GM12874 (cell line): Measurements from ENCODE around the gene NCK1.

Experiments
- TF ChIP-seq, protein P1 (sequence below): IDR thresholded peaks from 2 replicates; pipeline ENCODE4 v1.5.1; 2011; ENCODE audit warnings: low read depth, mild to moderate bottlenecking, control low read depth, low read length, moderate library complexity; ENCODE audit not compliant: insufficient read depth

Gene NCK1

DNA sequence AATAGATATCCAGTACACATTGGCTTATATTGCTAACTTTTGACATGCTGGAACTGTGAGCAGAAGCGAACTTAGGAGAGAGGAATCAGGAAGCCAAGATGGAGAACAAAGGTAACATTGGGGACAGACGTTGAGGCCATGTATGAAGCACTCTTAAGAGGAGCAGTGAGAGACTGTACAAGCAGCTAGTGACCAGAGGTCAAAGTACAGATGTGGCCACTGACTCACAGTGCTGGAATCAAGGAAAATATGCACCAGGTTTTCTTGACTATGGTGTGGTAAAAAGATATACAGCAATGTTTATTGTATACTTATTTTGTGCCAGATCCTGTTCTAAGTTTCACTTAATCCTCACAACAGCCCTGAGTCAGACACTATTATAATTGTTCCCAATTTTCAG is 93.8 kb downstream of the NCK1 start:
- TF ChIP-seq, protein P1, sequence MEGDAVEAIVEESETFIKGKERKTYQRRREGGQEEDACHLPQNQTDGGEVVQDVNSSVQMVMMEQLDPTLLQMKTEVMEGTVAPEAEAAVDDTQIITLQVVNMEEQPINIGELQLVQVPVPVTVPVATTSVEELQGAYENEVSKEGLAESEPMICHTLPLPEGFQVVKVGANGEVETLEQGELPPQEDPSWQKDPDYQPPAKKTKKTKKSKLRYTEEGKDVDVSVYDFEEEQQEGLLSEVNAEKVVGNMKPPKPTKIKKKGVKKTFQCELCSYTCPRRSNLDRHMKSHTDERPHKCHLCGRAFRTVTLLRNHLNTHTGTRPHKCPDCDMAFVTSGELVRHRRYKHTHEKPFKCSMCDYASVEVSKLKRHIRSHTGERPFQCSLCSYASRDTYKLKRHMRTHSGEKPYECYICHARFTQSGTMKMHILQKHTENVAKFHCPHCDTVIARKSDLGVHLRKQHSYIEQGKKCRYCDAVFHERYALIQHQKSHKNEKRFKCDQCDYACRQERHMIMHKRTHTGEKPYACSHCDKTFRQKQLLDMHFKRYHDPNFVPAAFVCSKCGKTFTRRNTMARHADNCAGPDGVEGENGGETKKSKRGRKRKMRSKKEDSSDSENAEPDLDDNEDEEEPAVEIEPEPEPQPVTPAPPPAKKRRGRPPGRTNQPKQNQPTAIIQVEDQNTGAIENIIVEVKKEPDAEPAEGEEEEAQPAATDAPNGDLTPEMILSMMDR: no peak

DNA sequence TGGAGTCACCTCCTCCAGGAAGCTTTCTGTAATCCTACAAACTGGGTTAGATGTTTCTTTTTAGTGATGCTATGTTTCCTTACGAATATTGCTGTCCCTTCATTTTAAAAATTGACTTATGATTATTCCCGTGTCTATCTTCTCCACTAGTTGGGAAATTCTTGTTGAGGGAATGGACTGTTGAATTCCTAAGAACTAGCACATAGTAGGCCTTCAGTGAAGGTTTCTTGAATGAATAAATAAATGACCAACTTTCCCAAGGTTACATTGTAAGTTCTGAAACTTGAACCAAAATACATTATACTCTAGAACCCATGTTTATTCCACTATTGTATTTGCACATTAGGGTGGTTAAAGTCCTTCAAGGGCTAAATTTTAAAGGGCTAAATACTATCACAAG is 95.0 kb downstream of the NCK1 start:
- TF ChIP-seq, protein P1: no peak

DNA sequence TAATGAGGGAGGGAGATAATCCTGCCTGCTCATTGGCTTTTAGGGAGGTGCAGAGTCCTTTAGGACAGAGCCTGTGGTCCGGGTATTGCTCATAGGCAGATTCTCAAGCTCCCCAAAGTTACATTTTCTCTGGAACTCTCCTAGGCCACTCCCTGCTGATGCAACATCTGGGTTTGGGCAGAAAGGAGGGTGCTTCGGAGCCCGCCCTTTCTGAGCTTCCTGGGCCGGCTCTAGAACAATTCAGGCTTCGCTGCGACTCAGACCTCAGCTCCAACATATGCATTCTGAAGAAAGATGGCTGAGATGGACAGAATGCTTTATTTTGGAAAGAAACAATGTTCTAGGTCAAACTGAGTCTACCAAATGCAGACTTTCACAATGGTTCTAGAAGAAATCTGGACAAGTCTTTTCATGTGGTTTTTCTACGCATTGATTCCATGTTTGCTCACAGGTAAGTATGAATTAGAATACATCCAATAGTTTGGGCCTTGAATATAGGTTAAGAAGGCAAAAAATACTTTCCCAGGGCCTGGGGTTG is 95.8 kb downstream of the NCK1 start, which contains the start of gene IL20RB:
IL20RB (plus strand) TSS at position 233 of the 538 bp plus-strand sequence; CDS start at position 364, 131 bp downstream.
- TF ChIP-seq, protein P1: no peak

DNA sequence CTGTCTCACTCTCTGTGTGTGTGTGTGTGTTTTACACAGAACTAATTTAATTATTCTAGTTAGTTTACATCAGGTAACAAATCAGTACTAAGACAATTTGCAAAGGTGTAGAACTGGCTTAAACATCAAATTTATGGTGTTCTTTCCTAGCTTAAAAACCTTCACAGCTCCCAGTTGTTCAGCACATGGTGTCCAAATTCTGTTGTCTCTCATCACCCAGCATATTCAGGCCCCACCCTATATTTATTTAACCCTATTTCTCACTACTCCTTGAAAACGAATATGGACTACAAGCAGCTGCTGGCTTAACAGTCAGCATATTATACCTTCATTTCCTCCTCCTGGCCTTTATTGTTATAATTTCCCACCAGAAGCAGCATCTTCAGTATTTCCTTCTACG is 96.9 kb downstream of the NCK1 start:
- TF ChIP-seq, protein P1: no peak

DNA sequence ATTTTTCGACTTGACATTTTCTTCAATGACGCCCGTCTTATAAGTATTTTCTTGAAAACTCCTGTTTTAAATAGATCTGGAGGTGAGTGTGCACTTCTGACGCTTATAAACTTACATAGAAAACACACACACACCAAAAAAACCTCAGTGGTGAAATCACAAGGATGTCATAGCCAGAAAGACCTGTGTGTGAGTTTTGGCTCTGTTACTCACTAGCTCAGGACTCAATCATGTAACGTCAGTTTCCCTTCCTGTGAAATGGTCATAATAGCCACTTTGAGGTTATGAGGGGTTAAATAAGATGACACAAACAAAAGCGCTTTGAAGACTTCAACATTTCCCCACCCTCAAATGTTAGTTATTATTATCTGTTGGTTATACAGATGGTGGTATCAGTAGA is 97.6 kb downstream of the NCK1 start:
- TF ChIP-seq, protein P1: no peak

DNA sequence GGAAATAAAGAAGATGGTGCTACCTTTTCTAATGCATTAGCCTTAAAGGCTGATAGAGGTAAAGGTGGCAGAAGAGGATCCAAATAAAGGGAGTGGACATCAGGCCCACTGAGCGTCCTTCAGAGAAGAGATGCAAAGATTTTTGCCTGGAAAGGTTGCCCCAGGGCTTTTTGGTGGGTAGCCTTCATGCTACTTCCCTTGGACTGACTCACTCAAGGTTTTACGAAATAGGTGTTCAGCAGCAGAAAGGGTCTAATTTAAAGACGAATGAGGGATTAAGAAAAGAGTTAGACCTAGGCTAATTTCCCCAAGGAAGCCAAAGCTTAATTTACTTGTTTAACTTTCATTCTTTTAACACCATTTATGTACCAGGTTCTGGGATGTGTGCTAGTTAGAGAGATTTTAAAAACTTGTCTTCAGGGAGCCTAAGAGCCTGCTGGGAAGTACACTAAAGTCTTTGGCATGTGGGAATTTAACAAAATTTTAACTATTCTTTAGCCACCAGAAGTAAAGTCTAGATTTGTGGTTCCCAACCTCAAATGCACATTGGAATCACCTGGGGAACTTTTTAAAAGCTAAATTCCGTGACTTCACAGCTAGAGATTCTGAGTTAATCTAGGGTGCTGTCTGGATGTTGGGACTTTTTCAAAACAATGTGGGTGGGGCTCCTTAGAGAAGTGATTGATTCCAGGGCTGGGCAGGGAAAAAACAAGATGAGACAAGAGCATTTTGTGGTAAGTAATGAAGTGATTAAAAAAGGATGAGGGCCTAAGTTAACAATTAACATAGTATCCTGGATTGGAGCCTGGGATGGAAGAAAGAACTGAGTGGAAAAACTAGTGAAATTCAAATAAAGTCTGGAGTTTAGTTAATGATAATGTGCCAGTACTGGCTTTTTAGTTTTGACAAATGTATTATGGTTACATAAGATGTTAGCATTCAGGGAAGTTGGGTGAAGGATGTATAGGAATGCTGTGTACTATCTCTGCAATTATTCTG is 99.1 kb downstream of the NCK1 start:
- TF ChIP-seq, protein P1: no peak

DNA sequence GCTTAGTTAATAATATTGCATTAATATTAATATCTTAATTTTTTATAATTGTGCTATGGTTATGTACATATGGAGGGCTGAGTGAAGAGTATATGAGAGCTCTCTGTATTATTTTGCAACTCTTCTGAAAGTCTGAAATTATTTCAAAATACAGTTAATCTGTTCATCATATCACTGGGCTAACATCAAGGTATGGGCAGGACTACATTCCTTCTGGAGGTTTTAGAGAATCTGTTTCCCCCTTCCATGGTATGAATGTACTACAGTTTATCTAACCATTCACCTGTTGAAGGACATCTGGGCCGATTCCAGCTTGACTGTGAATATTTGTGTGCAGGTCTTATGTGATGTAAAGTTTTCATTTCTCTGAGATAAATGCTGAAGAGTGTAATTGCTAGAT is 100.9 kb downstream of the NCK1 start:
- TF ChIP-seq, protein P1: no peak
